CD1c-positive myeloid dendritic cell (primary cell): ENCODE data around the gene EDIL3.
A peak's percentile ranks its signal among the peaks of the same experiment; 100 is the strongest.
"Not testable (repeated sequence)": the region's sequence is repeated elsewhere in the genome, so short reads cannot be mapped to it uniquely, and the experiment has no call there.

Experiments used
- DNase-seq: peaks from one replicate; pipeline ENCODE4 v3.0.0-alpha.2; 2016; ENCODE audit errors: extremely low spot score

The EDIL3 gene

DNA sequence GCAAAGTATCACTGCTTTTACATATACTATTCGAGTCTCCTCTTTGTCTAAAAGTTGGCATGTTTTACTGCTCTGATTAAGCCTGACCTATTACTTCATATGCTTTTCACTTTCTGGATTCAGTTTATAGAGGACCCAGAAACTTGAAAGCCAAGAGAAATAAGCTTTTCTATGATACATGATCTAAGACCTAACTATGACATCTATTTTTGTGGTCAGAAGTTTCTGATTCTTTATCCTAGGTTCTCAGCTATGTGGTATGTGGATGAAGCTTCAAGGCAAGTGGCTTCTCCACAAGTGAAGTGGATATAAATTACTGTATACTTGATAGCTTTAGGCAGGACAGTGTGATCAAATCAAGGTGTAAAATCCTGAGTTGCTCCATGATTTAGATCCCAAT, 6.3 kb downstream of the EDIL3 start:
- no peak for DNase-seq

DNA sequence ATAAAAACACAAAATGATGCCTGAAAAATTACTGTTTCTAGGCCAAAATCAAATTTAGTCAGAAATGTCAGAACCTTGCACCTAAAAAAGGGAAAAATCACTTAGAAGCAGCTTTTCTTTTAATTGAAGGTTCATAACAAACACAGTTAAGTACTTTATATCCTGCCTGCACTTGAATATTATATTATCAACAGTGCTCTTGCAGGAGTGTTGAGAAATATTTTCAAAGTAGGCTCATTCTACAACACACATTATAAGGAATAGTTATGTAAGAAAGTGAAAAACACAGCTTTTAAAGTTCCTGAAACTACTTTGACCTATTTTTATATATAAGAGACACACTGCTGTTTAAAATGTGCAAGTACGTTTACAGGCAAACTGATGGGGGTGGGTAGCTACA, 8.3 kb downstream of the EDIL3 start:
- no peak for DNase-seq

DNA sequence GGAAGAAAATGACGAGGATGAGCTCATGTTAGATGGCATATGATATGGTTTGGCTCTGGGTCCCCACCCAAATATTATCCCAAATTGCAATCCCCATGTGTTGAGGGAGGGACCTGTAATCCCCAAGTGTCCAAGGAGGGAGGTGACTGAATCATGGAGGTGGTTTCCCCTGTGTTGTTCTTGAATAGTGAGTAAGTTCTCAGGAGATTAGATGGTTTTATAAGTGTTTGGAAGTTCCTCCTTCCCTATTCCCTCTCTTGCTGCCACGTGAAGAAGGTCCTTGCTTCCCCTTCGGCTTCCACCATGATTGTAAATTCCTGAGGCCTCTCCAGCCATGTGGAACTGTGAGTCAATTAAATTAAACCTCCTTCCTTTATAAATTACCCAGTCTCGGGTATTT, 10.1 kb downstream of the EDIL3 start:
- no peak for DNase-seq

DNA sequence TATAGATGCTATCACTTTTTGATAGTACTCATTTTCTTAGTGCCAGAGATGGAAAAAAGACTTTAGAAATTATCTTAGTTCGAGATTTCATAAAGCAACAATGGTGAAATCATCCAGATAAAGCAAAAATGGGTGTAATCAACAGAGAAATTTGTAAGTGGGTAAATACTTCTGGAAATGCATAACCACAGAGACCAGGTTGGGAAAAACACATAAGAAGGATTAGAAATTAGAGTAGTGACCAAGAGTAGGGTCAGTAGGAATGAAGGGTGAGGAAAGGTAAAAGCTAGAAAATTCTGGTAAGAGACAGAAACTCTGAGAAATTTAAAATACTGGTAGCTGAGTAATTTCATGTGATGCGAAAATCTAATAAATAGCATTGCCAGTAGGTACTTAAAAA, 11.2 kb downstream of the EDIL3 start:
- no peak for DNase-seq

DNA sequence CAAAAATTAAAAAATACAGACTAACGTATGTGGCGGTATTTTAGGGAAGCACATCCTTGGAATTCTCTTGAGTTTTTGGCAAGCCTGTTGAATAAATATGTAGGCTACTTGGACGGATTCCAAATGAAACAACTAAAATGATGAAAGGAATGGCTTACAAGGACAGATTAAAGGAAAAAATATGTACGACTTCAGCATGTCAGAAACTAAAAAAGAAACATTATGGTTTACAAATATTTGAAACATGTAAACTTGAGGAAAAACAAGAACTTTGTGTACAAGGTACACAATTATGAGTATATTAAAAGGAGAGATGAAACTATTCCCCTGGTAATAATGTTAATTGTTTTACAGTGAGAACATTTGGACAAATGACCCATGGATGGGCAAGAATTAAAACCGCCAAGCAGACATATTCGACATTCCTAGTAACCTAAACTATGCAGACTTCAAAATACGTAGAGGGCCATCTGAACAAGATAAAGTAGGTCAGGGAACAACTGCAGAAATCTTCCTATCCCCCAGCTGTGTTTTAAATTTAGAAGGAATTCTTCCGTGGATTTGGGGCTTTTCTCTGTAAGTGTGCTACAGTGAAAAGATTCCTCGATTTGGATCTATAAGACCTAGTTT, 12.5 kb downstream of the EDIL3 start:
- DNase-seq = no peak

DNA sequence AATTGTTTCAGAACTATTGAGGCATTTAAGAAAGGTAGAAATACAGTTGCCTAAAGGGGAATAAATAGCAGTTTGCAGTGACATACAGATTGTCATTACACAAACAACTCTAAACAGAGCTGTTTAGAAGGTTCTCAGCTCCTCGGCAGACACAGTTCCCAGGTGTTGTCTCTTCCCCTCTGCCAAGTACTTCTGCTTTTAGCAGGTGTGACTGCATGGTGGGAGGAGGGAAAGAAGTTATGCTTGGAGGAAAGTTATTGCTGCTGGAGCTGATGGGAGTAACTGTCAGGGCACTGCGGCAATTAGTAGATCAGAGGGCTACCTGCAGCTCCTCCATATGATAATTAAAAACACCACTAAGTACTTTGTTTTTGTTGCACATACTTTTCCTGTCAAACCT, 14.5 kb downstream of the EDIL3 start:
- DNase-seq = no peak

DNA sequence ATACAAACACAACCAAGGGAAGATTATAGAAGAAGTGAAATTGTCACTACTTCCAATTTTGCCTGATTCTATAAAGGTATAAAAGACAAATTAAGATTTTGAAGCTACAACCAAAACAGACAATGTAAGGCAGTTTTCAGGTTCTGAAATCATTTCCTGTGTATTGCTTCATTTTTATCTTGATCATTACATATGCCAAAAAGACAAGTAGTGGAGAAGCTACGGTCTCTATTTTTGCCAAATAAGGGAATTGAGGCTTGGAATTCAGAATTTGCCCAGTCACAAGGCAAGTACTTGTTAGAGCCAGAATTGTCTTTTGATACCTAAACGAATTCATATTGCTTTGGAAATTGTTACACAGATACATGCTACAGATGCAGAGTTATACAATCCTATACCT, 20.6 kb downstream of the EDIL3 start:
- DNase-seq = no peak

DNA sequence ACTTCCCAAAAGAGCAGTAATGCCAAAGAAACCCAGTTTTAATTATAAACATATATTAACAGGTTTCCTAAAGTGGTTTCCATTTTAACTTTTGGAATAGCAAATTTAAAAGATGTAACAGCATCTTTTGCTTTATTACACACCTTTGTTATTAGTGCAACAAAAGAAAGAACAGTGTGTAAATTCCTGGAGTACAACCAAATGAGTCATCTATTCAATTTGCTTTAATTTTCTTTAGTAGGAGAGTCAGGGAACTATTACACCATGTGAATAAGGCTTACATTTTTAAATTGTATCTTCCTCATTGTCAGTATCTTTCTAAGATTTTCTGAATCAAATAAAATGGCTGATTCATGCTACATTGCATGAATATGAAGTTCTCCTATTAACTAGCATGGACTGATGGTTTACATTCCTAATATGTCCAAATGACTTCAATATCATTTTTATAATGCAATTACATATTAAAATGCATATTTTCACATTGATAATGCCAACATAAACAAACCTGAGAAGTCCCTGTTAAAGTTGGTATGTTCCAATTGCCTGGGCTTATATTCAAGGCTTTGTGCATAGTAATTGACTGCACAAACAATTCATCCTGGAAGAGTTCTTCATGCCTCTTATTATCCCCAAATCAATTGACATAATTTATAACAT, 22.5 kb downstream of the EDIL3 start:
- DNase-seq = no peak

DNA sequence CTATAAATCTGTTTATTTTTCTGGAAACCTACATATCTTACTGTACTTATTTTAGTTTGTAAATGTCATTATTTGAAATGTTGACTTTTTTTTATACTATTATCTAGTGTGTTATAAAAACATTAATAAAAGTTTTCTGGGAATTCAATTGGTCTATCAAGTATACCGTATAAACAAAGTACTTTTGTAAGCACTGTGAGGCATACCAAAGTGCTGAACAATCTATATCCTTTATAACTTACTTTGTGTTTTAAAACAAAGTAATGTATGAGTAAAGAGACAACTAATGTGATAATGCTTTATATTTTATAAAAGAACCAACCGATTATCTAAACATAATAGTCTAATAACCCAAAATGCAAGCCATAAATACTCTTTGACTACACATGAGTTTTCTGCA, 23.1 kb downstream of the EDIL3 start:
- no peak for DNase-seq

DNA sequence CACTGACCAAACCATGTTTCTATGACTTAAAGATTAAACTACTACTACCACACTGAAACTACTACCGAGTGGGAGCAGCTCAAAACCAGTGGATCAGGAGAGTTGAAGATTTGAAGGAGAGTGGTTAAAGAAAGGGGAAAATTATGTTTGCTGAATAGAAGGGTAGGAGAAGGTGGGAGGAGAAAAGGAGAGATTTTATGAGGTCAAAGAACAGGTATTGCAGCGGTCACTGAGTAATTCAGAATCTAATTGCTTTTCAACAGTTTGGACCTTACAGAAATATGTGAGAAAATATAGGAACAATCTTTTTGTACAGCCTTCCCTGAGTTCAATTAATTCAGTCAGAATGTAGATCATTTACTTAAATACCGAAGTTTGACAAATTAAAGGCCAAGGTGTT, 24.6 kb downstream of the EDIL3 start:
- no peak for DNase-seq

DNA sequence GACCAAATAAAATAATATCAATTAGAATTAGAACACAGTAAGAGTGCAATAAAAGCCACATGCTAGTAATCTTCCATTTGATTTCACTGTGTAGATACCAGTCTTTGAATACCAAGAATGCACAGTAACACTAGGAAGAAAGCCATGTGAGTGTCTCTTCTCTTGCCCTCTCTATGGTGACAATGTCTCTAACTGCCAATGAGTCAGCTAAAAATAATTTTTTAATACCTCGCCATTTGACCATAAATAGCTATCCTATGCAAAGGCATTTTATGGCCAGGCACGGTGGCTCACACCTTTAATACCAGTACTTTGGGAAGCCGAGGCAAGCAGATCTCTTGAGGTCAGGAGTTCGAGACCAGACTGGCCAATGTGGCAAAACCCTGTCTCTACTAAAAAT, 30.6 kb downstream of the EDIL3 start:
- no peak for DNase-seq

DNA sequence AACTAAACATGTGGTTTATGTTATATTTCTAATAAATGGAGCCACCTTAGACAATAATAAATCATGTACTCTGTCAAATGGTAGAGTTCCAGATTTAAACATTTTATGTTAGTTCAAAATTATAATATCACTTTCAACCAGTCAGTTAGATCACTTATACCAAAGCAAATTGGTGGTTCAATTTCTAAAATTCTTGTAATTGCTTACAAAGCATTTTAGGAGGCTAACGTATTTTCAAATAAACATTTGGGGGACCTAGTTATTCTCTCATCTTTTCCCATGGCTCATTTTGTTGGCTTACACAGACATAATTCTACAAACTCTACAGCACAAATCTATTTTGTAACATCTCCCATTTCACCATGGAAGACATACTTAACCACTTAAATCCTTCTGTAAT, 39.9 kb downstream of the EDIL3 start:
- no peak for DNase-seq

DNA sequence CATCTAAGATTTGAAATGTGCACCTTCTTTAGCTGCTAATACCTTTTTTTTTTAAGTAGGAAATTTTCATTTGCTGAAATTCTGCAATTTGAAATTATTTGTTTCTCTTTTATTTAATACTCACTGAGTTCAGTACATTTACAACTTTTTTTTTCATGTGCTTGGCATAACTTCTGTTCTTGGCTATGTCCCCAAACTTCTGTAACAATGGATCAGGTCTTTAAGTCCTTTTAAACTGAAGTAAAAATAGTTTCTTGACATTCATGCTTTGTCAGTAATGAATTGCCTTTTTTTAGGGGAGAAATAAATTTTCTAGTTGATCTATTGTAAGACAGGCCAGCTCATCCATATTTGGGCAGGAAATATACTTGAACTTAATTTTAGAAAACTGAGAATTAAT, 41.5 kb downstream of the EDIL3 start:
- no peak for DNase-seq

DNA sequence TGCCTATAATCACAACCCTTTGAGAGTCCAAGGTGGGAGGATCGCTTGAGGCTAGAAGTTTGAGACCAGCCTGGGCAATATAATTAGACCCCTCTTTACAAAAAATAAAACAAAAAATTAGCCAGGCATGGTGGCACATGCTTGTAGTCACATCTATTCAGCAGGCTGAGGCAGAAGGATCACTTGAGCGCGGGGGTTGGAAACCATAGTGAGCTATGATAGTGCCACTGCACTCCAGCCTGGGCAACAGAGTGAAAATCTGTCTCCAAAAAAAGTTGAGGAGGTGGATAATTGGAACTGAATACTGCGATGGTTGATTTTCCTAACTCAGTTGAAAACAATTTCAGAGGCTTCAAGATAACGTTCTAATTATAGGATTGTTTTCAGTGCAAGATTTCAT, 52.6 kb downstream of the EDIL3 start:
- DNase-seq = no peak

DNA sequence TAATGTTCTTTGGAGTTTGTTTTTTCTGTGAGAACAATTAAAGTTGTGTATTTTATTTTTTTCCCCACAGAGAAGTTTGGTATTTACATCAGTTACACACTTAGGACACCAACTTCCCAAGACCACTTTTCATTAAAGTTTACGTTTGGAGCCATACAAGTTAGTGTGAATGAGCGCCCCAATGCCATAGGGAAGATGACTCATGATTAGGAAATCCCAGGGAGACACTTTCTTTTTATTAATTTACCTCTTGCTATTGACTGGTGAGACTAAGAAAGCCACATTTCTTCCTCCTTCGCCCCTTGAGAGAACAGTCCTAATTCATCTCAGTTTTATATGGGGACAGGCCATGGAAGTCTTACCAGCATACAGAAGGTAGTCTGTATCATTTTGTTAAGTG, 57.1 kb downstream of the EDIL3 start:
- DNase-seq = no peak

DNA sequence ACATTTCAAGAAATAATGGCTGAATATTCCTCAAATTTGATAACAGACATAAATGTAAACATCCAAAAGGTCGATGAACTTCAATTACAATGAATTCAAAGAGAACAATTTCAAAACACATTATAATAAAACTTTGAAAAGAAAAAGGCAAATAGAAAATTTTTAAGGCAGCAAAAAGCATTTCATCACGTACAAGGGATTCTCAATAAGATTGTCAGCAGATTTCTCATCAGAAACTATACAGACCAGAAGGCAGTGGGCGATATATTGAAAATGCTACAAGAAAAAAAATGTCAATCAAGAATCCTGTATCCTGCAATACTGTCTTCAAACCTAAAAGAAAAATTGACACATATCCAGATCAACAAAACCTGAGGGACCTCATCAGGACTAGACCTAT, 62.0 kb downstream of the EDIL3 start:
- DNase-seq = no peak

DNA sequence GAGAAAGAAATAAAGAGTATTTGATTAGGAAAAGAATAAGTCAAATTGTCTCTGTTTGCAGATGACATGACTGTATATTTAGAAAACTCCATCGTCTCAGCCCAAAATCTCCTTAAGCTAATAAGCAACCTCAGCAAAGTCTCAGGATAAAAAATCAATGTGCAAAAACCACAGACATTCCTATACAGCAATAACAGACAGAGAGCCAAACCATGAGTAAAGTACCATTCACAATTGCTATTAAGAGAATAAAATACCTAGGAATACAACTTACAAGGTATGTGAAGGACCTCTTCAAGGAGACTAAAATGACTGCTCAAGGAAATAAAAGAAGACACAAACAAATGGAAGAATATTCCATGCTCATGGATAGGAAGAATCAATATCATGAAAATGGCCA, 66.9 kb downstream of the EDIL3 start:
- DNase-seq = not testable (repeated sequence)

DNA sequence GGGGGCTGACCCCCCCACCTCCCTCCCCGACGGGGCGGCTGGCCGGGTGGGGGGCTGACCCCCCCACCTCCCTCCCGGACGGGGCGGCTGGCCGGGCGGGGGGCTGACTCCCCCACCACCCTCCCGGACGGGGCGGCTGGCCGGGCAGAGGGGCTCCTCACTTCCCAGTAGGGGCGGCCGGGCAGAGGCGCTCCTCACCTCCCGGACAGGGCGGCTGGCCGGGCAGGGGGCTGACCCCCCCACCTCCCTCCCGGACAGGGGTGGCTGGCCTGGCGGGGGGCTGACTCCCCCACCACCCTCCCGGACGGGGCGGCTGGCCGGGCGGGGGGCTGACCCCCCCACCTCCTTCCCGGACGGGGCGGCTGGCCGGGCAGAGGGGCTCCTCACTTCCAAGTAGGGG, 72.4 kb downstream of the EDIL3 start:
- not testable (repeated sequence) for DNase-seq

DNA sequence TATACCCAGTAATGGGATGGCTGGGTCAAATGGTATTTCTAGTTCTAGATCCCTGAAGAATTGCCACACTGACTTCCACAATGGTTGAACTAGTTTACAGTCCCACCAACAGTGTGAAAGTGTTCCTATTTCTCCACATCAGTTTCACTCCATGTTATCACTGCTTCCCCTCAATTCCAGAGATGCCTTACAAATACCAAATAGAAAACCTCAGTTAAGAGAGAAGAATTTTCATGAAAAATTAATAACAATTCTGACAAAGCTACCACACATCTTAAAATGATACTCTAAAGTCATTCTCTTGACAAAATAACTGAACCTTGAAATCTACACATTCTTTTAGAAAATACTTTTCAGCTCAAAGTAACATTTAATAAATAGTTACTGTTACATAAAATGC, 74.8 kb downstream of the EDIL3 start:
- not testable (repeated sequence) for DNase-seq

DNA sequence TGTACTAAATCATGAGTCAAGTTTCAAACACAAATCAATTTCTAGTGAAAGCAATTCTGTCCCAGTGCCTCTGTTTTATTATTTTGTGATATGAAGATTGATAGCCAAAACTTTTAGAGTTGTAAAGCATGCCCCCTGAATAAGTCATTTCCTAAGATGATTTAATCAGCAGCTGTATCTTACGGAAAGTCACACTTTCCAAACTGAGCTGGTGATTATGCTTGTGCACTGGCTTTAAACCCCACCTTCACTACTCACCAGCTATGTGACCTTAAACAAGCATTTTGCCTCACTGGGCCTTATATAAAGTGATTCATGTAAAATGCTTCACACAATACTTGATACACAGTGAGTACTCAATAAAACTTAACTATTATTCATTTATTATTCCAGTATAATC, 78.1 kb downstream of the EDIL3 start:
- no peak for DNase-seq

DNA sequence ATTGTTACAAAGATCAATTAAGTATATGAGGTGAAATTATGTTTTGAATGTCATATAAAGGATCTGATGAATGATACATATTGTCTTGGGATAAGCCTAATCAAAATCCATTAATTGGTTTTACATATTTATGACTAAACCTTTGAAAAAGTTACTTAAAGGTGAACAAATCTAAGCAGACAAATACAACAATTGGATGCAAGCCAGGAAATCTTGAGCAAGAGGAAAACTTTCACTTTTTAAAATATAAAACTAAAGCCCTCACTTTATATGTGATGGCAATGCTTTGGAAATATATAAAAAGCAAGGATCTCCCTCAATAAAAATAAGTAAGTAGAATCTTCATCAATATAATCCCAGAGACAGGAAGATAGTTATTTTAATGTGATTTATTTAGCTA, 80.1 kb downstream of the EDIL3 start:
- no peak for DNase-seq

DNA sequence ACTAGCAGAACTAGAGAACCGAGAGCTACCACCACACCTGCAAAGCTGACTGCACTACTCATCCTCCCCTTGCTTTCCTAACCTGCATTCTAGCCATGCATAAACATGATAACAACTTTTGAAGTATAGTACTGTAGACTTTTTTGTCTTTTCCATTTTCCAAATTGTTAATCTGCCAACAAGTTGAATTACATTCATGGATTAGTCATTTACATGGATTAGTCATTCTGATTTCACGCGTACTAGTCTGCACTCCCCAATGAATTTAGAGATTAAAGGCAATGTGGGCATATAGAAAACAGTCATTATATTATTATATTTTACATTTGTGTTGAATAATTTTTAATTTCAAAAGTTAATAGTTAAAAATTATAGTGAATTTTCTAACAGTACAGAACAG, 81.4 kb downstream of the EDIL3 start:
- DNase-seq = no peak

DNA sequence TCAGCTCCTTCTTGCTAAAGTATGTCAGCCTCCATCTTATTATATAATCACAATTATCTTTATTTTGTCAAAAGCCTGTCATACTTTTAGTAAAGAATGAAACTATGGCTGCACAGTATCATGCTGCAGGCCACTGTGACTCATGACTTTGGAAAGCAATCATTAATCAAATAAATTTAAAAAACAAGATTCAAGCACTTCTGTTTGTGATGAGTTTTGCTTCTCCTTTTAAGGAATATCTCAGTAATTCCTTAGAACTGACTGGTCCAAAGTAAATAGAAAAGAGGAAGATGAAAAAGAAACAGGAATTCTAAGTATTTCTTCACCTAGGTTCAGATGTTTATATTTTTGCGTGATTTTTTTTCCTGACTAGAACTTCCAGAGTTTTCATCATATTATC, 83.1 kb downstream of the EDIL3 start:
- DNase-seq = peak; percentile 38

DNA sequence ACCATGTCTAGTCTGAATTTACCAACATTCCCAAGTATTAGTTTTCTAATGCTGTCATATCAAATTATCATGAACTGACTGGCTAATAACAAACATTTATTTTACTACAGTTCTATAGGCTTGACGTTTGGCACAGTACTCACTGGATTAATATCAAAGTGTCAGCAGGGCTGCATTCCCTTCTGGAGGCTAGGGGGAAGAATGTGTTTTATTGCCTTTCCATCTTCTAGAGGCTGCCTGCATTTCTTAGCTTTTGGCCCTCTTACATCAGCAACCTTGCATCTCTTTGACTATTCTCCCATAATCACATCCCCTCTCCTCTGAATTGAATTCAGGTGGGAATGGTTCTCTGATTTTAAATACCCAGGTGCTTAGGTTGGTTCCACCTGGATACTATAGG, 84.7 kb downstream of the EDIL3 start:
- DNase-seq = no peak
